Tibial nerve (tissue), 4 donors: ENCODE results near the gene ATP2C2.

ENCODE experiments used
- CTCF ChIP-seq, 5 experiments: fragments of 200-600 bp in 3 of 5; fragments of 450-650 bp in 2 of 5; sonication (generic) in 3 of 5; IDR thresholded peaks; one replicate each; pipeline ENCODE4 v1.5.1; 2016 to 2019; ENCODE audit warnings: antibody characterized with exemption in 5 of 5, mild to moderate bottlenecking in 3 of 5, moderate library complexity in 2 of 5
- EP300 ChIP-seq, 2 donors: sonication (generic); formaldehyde crosslinking; IDR thresholded peaks; one replicate each; pipeline ENCODE4 v1.6.1; 2017; ENCODE audit warnings: antibody characterized with exemption in 2 of 2, mild to moderate bottlenecking in 1 of 2

GRCh38 chr16:84330685-84331050, 37.7 kb upstream of the ATP2C2 start:
- no peak for TF ChIP-seq EP300 (IDR thresholded peaks at IDR 0.05)
- no peak for TF ChIP-seq CTCF (IDR thresholded peaks at IDR 0.05)
